IMR-90 (cell line): Measurements from ENCODE around the gene CHMP1A. TPM values are rescaled to one million over a fixed set of nuclear protein-coding genes. Genes with fewer than 3 reads are reported as not detected.

ENCODE experiments used
- ATAC-seq: fragments of 200-7000 bp; cut with Tn5 transposase; 2 replicates; pipeline ENCODE4 v1.9.1; 2020; ENCODE audit warnings: low read depth, mild to moderate bottlenecking, moderate library complexity
- BruUV-seq: library from RNA; stranded (reverse); fragments of 400-500 nt; replicated peaks from 2 replicates; lab custom pipeline; 2021; lab: Mats Ljungman, UMichigan
- CTCF ChIA-PET: fragments of 300-600 bp; formaldehyde crosslinking; extraction: SDS; loops from one replicate; lab custom pipeline; 2021; ENCODE audit warnings: antibody characterized with exemption; lab: Yijun Ruan, JAX
- POLR2A ChIA-PET: fragments of 300-600 bp; sonication (Branson Sonifier 250); formaldehyde crosslinking; loops from one replicate; lab custom pipeline; 2022; ENCODE audit warnings: antibody characterized with exemption; ENCODE audit not compliant: unreplicated experiment; lab: Charles Lee
- DNase-seq: peaks from one replicate; pipeline ENCODE4 v3.0.0; 2013
- H2AFZ ChIP-seq: replicated peaks from 2 replicates; pipeline ENCODE3; 2013; ENCODE audit warnings: low read length, mild to moderate bottlenecking; ENCODE audit not compliant: poor library complexity
- H2AK5ac ChIP-seq: 2 replicates; pipeline ENCODE4 v1.6.1; 2013; ENCODE audit warnings: low read depth, low read length, inconsistent platforms
- H2AK9ac ChIP-seq: replicated peaks from 2 replicates; pipeline ENCODE3; 2013; ENCODE audit warnings: mild to moderate bottlenecking, low read depth, low read length, moderate library complexity; ENCODE audit not compliant: poor library complexity
- H2BK120ac ChIP-seq: 2 replicates; pipeline ENCODE4 v1.6.1; 2013; ENCODE audit warnings: low read depth, low read length, inconsistent platforms
- H2BK15ac ChIP-seq: 3 replicates; pipeline ENCODE4 v1.6.1; 2013; ENCODE audit warnings: low read depth, low read length, inconsistent platforms
- H2BK20ac ChIP-seq: 2 replicates; pipeline ENCODE4 v1.6.1; 2013; ENCODE audit warnings: low read depth, mild to moderate bottlenecking, inconsistent platforms, low read length, moderate library complexity
- H2BK5ac ChIP-seq: 2 replicates; pipeline ENCODE4 v1.6.1; 2013; ENCODE audit warnings: mild to moderate bottlenecking, low read depth, low read length, inconsistent platforms; ENCODE audit not compliant: poor library complexity, severe bottlenecking
- H3K14ac ChIP-seq: replicated peaks from 2 replicates; pipeline ENCODE4 v1.6.1; 2013; ENCODE audit warnings: low read depth, low read length, inconsistent platforms
- H3K18ac ChIP-seq: 2 replicates; pipeline ENCODE4 v1.6.1; 2013; ENCODE audit warnings: low read depth, low read length, control low read depth
- H3K23ac ChIP-seq: 2 replicates; pipeline ENCODE4 v1.6.1; 2013; ENCODE audit warnings: low read depth, low read length, inconsistent platforms
- H3K27ac ChIP-seq: 2 replicates; pipeline ENCODE4 v1.5.1; 2013; ENCODE audit warnings: mild to moderate bottlenecking, control low read depth, low read length; ENCODE audit not compliant: insufficient read depth
- H3K27me3 ChIP-seq: 2 replicates; pipeline ENCODE4 v1.6.1; 2013; ENCODE audit warnings: low read length; ENCODE audit not compliant: control insufficient read depth, insufficient read depth
- H3K36me3 ChIP-seq: 2 replicates; pipeline ENCODE4 v1.6.1; 2013; ENCODE audit warnings: low read length, mixed read lengths; ENCODE audit not compliant: control insufficient read depth, insufficient read depth
- H3K4ac ChIP-seq: 2 replicates; pipeline ENCODE4 v1.6.1; 2013; ENCODE audit warnings: low read depth, low read length, inconsistent platforms
- H3K4me1 ChIP-seq: 2 replicates; pipeline ENCODE4 v1.6.1; 2013; ENCODE audit warnings: low read length, mixed read lengths; ENCODE audit not compliant: control insufficient read depth, insufficient read depth
- H3K4me2 ChIP-seq: 2 replicates; pipeline ENCODE4 v1.6.1; 2013; ENCODE audit warnings: low read depth, mild to moderate bottlenecking, control low read depth, low read length, moderate library complexity
- H3K4me3 ChIP-seq: 2 replicates; pipeline ENCODE4 v1.5.1; 2013; ENCODE audit warnings: low read depth, mild to moderate bottlenecking, control low read depth, low read length, moderate library complexity; ENCODE audit not compliant: insufficient read depth
- H3K56ac ChIP-seq: 2 replicates; pipeline ENCODE4 v1.6.1; 2013; ENCODE audit warnings: low read length, inconsistent platforms; ENCODE audit not compliant: insufficient read depth; ENCODE audit errors: extremely low read depth
- H3K79me1 ChIP-seq, 2 experiments: 2 replicates each; pipeline ENCODE4 v1.6.1; 2013; ENCODE audit warnings: low read length in 2 of 2, inconsistent platforms in 1 of 2, low read depth in 1 of 2
- H3K9ac ChIP-seq: 2 replicates; pipeline ENCODE4 v1.6.1; 2013; ENCODE audit warnings: low read depth, low read length, control low read depth
- H3K9me1 ChIP-seq: 2 replicates; pipeline ENCODE4 v1.6.1; 2013; ENCODE audit warnings: low read length, inconsistent platforms; ENCODE audit not compliant: insufficient read depth
- H3K9me3 ChIP-seq: 2 replicates; pipeline ENCODE4 v1.6.1; 2013; ENCODE audit warnings: low read length; ENCODE audit not compliant: control insufficient read depth, insufficient read depth
- H4K20me1 ChIP-seq: 2 replicates; pipeline ENCODE4 v1.6.1; 2013; ENCODE audit warnings: low read length, inconsistent platforms; ENCODE audit not compliant: insufficient read depth
- H4K5ac ChIP-seq: 2 replicates; pipeline ENCODE4 v1.6.1; 2013; ENCODE audit warnings: mild to moderate bottlenecking, low read depth, low read length, control low read depth
- H4K8ac ChIP-seq, 2 experiments: 2 replicates each; pipeline ENCODE4 v1.6.1; 2013; ENCODE audit warnings: low read depth in 2 of 2, low read length in 2 of 2, control low read depth in 1 of 2, inconsistent platforms in 1 of 2
- H4K91ac ChIP-seq: 2 replicates; pipeline ENCODE4 v1.6.1; 2013; ENCODE audit warnings: low read depth, low read length, inconsistent platforms; ENCODE audit not compliant: insufficient read depth
- BHLHE40 ChIP-seq: fragments of 150-350 bp; IDR thresholded peaks from 2 replicates; pipeline ENCODE4 v1.6.1; 2016; ENCODE audit warnings: mild to moderate bottlenecking, low read depth, low read length
- CHD1 ChIP-seq: IDR thresholded peaks from 2 replicates; pipeline ENCODE4 v1.6.1; 2012; ENCODE audit warnings: low read depth, low read length, improper control_type of control experiment
- CTCF ChIP-seq: conservative IDR thresholded peaks from 2 replicates; pipeline ENCODE4 v1.5.1; 2012; ENCODE audit warnings: mild to moderate bottlenecking, low read depth, low read length, improper control_type of control experiment
- ELK1 ChIP-seq: fragments of 150-350 bp; IDR thresholded peaks from 2 replicates; pipeline ENCODE4 v1.6.1; 2016; ENCODE audit warnings: low read depth, mild to moderate bottlenecking, low read length, moderate library complexity, borderline replicate concordance
- FOS ChIP-seq: fragments of 150-350 bp; IDR thresholded peaks from 2 replicates; pipeline ENCODE4 v1.6.1; 2016; ENCODE audit warnings: low read depth, low read length
- MAFK ChIP-seq: IDR thresholded peaks from 2 replicates; pipeline ENCODE4 v1.6.1; 2012; ENCODE audit warnings: low read depth, low read length, improper control_type of control experiment
- MAZ ChIP-seq: IDR thresholded peaks from 2 replicates; pipeline ENCODE4 v1.6.1; 2012; ENCODE audit warnings: low read depth, mild to moderate bottlenecking, low read length, improper control_type of control experiment, moderate library complexity, borderline replicate concordance
- MXI1 ChIP-seq: IDR thresholded peaks from 2 replicates; pipeline ENCODE4 v1.6.1; 2012; ENCODE audit warnings: low read depth, mild to moderate bottlenecking, low read length, moderate library complexity, borderline replicate concordance
- NFE2L2 ChIP-seq: fragments of 150-350 bp; IDR thresholded peaks from 2 replicates; pipeline ENCODE4 v1.6.1; 2016; ENCODE audit warnings: low read depth, mild to moderate bottlenecking, low read length
- POLR2A ChIP-seq: IDR thresholded peaks from 2 replicates; pipeline ENCODE4 v1.6.1; 2012; ENCODE audit warnings: mild to moderate bottlenecking, low read depth, low read length
- RAD21 ChIP-seq: IDR thresholded peaks from 2 replicates; pipeline ENCODE4 v1.6.1; 2012; ENCODE audit warnings: low read length, improper control_type of control experiment
- RCOR1 ChIP-seq: IDR thresholded peaks from 2 replicates; pipeline ENCODE4 v1.6.1; 2012; ENCODE audit warnings: mild to moderate bottlenecking, low read length, improper control_type of control experiment; ENCODE audit not compliant: insufficient replicate concordance
- SMC3 ChIP-seq: fragments of 150-350 bp; IDR thresholded peaks from 2 replicates; pipeline ENCODE4 v1.6.1; 2016; ENCODE audit warnings: low read depth, mild to moderate bottlenecking, antibody characterized with exemption, low read length, moderate library complexity
- WGBS, 2 experiments: methylation state at CpG; one replicate each; pipeline versions ENCODE4 v1.1.5 to v1.1.7; 2013; ENCODE audit warnings: missing lambda C conversion rate in 2 of 2; ENCODE audit not compliant: insufficient read length in 1 of 2; ENCODE audit errors: extremely low coverage in 2 of 2; 5-methylcytosine and 5-hydroxymethylcytosine counted together
- dilution Hi-C: fragments of 300-500 bp; cut with HindIII; formaldehyde crosslinking; loops from one replicate; pipeline ENCODE4 v1.14.3; 2018; ENCODE audit warnings: low sequenced_read_pairs; ENCODE audit not compliant: unreplicated experiment
- in situ Hi-C: fragments of 300-500 bp; cut with MboI; formaldehyde crosslinking; loops from 3 replicates; pipeline ENCODE4 v1.14.3; 2019; ENCODE audit warnings: low sequenced_read_pairs, inconsistent platforms, mixed read lengths
- intact Hi-C: fragments of 100-400 bp; cut with micrococcal nuclease; formaldehyde crosslinking; loops from 2 replicates; pipeline ENCODE4 v1.10.0; 2022
- polyA plus RNA-seq, 3 experiments: library from polyadenylated mRNA; depleted of rRNA; stranded (reverse); fragments of >200 nt; gene quantifications; 2 replicates each; pipeline ENCODE4 v1.2.3, GENCODE V29; 2012; ENCODE audit warnings: low replicate concordance in 1 of 3
- total RNA-seq: library from RNA; depleted of rRNA; stranded (reverse); fragments of >200 nt; gene quantifications from 2 replicates; pipeline ENCODE4 v1.2.3, GENCODE V29; 2012
- TF ChIP-seq, protein P1 (sequence below): fragments of 150-350 bp; IDR thresholded peaks from 2 replicates; pipeline ENCODE4 v1.6.1; 2017; ENCODE audit warnings: mild to moderate bottlenecking, antibody characterized with exemption, low read length, low read depth

The CHMP1A gene
- total and polyA plus RNA-seq, 2 of the 4 experiments (the other 2 are of a cell fraction): 97.3 to 99.8 TPM

GRCh38 chr16:89602273-89602951 is 55.1 kb downstream of the CHMP1A start:
- peaks cover 10% of the 10 kb centered on the region for H4K20me1 ChIP-seq
- peak overlapping the region; percentile 6; the same call in 2 of the 3 replicates for H2BK15ac ChIP-seq
- peak overlapping the region; percentile 81 for H2AK5ac ChIP-seq
- dilution Hi-C loops: no loop called here
- in situ Hi-C loops: no loop called here
- H4K8ac ChIP-seq: peak overlapping the region; percentile 21 to 80
- peaks cover 12% of the 10 kb centered on the region for H3K4me1 ChIP-seq
- H3K36me3 ChIP-seq: no peaks in the 10 kb centered on the region
- no TSS peak for BruUV-seq
- H3K27ac ChIP-seq: peak overlapping the region; percentile 49; the same call in 1 of the 2 replicates
- 0 out of 2 replicates have a peak overlapping the region, but pooled peaks have one; percentile 9 for H3K9ac ChIP-seq
- peak overlapping the region; percentile 90 for H2BK20ac ChIP-seq
- H2AFZ ChIP-seq: peak overlapping the region; percentile 90
- peaks cover 5% of the 10 kb centered on the region for H3K9me1 ChIP-seq
- POLR2A ChIA-PET: interaction anchor here (0.6 kb wide), 1 partner anchor 21 kb away, joined by 4 read pairs; no protein-coding TSS in a partner anchor
- intact Hi-C loops: no loop called here
- H3K23ac ChIP-seq: peak overlapping the region; percentile 48; the same call in 1 of the 2 replicates
- H3K56ac ChIP-seq: no peak overlapping the region
- no peaks in the 10 kb centered on the region for H3K79me1 ChIP-seq
- ATAC-seq: peak; percentile 92
- H4K91ac ChIP-seq: peak overlapping the region; percentile 78
- H3K4me2 ChIP-seq: peak overlapping the region; percentile 43
- H4K5ac ChIP-seq: no peak overlapping the region
- DNase-seq: peak; percentile 91
- peaks cover 4% of the 10 kb centered on the region; the same call in 1 of the 2 replicates for H3K27me3 ChIP-seq
- H3K14ac ChIP-seq: peak overlapping the region; percentile 61
- 0% methylated on average over 6 of the region's 22 CpGs; no CpG with 5 or more reads in 1 of the 2 experiments for WGBS, 2 experiments
- no peaks in the 10 kb centered on the region for H3K9me3 ChIP-seq
- H2BK5ac ChIP-seq: peak overlapping the region; percentile 63
- peak overlapping the region; percentile 91 for H3K4ac ChIP-seq
- peak overlapping the region; percentile 88 for H2BK120ac ChIP-seq
- H3K4me3 ChIP-seq: no peak overlapping the region
- CTCF ChIA-PET: interaction anchor here (1.1 kb wide), 1 partner anchor 12 kb away, joined by 5 read pairs; no protein-coding TSS in a partner anchor
- no peak overlapping the region for H3K18ac ChIP-seq
- H2AK9ac ChIP-seq: peak overlapping the region; percentile 74
- TF ChIP-seq CHD1: no peak
- no peak for TF ChIP-seq RAD21
- peak; percentile 20; the same call in 1 of the 2 replicates for TF ChIP-seq MXI1
- TF ChIP-seq, protein P1, sequence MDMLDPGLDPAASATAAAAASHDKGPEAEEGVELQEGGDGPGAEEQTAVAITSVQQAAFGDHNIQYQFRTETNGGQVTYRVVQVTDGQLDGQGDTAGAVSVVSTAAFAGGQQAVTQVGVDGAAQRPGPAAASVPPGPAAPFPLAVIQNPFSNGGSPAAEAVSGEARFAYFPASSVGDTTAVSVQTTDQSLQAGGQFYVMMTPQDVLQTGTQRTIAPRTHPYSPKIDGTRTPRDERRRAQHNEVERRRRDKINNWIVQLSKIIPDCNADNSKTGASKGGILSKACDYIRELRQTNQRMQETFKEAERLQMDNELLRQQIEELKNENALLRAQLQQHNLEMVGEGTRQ: no peak
- peak; percentile 49; the same call in 1 of the 2 replicates for TF ChIP-seq BHLHE40
- TF ChIP-seq RCOR1: no peak
- peak; percentile 92 for TF ChIP-seq MAZ
- no peak for TF ChIP-seq NFE2L2
- TF ChIP-seq MAFK: no peak
- TF ChIP-seq CTCF: no peak
- TF ChIP-seq ELK1: no peak
- peak; percentile 54 for TF ChIP-seq POLR2A
- TF ChIP-seq FOS: peak; percentile 83
- no peak for TF ChIP-seq SMC3
